Activated gamma-delta T cell treated with anti-CD3 and anti-CD28 coated beads, Interleukin-2, amount 50 U/mL, for 16 hours (primary cell): ENCODE results near the gene PKN1.
"Not testable (repeated sequence)": the region's sequence is repeated elsewhere in the genome, so short reads cannot be mapped to it uniquely, and the experiment has no call there.

Experiments used
- DNase-seq: peaks from one replicate; pipeline ENCODE4 v3.0.0-alpha.2; 2020; ENCODE audit warnings: low read depth

PKN1 gene

DNA sequence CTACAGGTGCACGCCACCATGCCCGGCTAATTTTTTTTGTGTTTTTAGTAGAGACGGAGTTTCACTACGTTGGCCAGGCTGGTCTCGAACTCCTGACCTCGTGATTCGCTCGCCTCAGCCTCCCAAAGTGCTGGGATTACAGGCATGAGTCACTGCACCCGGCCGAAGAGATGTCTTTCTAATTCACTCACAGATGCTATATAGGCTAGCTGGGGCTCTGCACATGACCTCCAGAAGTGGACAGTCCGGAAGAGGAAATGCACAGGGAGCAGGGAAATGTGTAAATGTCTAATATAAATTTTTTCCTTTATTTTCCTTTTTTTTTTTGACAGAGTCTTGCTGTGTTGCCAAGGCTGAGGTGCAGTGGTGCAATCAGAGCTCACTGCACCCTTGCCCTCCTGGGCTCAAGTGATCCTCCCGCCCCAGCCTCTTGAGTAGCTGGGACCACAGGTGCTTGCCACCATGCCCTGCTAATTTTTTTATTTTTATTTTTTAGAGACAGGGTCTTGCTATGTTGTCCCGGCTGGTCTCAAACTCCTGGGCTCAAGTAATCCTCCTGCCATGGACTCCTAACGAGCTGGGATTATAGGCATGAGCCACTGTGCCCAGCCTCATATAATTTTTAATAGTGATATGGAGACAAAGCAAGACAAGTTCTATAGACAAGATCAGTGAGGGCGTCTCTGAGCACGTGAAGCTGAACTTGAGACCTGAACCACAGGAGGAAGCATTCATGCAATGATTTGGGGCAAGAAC lies 54.4 kb downstream of the PKN1 start:
- DNase-seq: no peak

DNA sequence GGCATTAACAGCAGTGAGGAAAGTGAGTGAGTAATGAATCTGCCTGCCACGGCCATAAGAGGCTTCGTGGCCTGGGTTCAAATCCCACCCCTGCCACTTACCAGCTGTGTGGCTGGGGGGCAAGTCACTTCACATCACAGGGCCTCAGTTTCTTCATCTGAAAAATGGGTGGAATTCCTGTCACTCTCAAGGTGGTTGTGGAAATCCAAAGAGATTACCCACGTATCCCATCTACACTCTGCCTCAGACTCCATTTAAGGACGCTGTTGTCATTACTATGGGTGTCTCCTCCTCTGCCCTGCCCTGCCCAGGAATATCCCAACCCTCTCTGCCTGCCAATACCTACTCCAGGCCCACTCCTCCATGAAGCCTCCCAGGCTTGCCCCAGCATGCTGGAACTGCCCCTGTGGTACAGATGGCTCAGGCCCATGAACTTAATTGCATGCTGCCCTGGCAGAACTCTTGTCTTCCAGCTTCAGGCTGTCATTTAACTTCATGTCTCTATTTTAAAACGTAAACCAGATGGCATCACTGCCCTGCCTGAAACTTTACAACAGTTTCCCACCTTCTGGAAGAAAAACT lies 59.7 kb downstream of the PKN1 start:
- DNase-seq: no peak

DNA sequence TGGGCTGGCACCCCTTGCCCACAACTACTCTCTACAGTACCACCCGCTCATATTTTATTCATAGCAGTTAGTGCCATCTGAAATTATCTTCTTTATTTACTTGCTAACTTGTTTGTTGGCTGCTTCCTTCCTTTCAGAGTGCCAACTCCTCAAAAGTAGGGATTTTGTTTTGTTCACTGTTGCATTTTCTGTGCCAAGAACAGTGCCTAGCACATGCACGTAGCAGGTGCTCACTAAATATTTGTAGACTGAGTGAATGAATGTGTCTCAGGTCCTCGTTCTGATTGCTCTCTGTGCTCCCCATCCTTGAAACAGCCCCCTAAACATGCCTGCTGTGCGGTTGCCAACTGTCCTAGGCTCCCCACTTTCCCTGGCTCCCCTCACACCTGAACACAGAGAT lies 61.3 kb downstream of the PKN1 start:
- no peak for DNase-seq

DNA sequence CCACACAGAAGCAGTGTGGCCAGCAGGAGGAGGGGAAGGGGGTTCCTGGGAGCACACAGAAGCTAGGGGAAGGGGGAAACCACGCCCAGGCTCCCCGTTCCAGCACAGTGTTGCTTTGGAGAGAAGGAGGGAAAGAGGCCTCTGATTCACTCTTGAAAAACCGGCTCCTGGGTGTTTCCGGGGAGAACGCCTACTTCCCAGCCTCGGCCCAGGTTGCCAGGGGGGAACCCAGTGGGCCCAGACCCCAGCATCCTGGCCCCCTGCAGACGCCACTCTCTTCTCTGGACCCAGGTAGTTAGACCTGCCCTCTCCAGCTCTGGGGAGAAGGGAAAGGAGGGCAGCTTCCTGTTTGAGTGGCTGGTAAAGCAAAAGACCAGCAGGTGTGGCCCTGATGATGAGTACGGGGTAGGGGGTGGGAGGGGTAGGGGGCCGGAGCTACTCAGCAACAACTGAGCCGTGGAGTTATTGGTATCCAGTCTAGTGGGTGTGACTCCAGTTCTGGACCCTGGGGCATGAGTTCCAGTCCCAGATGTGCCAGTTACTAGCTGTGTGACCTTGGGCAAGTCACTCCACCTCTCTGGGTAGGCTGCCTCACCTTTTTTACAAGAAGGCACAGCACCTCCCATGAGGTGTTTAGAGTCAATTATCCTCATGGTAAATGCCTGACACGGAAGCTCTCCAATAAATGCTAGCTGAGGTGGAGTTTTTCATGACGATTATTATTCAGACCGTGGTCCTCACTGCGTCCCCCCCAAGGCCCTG lies 62.0 kb downstream of the PKN1 start:
- no peak for DNase-seq

DNA sequence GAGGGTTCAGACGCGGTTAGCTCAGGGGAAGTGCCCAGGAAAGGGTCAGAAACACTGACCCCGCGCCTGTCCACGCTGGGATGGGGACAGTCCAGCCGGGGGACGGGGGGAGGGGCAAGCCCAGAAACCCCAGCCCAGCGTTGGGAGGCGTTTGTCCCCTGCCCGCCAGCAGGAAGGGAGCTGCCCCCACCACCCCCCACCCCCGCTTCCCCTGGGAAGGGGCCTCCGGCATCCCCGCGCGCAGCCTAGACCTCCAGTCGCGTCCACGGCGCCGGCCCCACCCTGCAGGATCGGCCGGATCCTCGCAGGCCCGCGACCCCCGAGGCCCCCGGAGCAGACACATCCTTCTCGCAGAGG lies 62.5 kb downstream of the PKN1 start:
- DNase-seq: no peak

DNA sequence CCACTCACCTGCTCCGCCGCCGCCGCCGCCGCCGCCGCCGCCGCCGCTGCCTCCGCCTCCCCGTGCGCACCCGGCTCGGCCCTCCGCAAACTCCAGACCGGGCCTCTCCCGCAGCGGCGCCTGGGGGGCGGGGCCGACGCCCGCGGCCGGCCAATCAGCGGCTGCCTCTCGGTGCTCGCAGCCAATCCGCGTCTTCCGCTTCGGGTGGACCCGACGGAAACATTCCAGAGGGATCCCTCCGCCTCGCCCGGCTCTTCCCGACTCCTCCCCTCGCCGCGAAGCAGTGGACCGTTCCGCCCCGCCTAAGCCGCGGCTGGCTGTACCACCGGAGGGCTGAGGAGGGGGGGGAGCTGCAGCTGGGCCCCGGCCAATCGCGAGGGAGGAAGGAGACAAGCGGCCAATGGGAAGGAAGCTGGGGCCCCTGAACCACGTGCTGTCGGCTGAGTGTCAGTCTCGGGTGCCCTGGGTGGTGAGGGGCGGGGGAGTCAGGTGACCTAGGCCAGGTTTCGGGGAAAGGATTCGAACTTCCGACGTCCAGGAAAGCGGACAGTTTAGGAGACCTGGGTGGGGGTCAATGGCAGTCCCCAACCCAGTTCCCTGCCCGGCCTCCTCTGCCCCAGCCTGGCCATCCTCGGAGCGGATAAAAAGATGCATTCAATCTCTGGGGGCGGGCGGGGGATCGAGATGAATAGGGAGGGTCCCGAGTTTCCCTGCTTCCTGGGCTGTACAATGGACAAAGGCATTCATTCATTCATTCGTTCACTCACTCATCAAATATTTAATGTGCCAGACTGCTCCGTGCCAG lies 63.1 kb downstream of the PKN1 start, which contains the start of gene GIPC1:
TSS of gene GIPC1 (minus strand) at position 99 of the 805 bp plus-strand sequence. CDS start 13,151 bp downstream, outside the sequence.
- DNase-seq: peak; percentile 59

DNA sequence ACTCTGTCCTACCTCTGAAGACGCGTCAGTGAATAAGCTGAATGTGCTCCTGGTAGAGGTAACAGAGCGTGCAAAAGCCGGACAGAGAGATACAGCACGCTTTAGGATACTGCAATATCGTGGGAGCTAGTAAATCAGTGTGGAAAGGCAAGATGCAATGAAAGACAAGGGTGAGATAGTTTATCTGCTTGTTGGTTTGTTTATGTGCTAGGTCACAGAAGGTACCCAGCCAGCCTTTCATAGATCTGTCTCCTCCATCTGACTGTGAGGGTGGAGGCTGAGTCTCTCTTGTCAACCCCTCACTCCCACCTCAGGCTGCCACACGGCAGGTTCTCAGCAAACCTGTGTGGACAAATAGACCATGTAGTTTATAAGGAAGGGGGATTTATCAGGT lies 63.7 kb downstream of the PKN1 start:
- no peak for DNase-seq

DNA sequence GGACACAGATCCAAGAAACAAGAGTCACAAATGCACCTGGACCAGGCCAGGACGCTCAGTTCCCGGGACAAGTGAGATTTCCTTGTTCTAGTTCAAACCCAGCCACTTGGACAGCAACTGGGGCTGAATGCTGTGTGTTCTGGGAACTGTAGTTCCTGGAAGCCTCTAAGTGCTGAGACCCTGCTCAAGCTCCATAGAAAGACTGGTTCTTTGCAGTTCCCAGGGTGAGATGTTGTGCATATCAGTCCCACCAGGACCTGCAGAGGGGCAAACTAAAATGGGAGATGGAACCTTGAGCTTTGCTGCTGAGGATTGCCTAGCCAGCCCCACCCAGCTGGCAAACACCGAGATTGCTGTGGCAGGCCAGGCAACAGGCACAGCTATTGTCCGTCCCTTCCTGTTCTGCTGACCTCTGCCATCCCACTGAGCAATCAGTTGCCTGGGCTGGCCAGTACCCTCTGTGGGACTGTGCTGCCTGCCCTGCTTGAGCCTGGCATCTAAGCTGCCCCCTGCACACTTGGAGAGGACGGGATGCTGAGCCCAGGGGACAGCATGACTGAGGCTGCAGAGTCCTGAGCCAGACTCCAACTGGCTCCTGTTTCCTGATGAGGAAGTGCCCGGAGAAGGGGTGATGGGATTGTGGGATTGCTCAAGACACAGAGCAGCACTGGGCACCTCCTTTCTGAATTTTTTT lies 64.3 kb downstream of the PKN1 start:
- no peak for DNase-seq

DNA sequence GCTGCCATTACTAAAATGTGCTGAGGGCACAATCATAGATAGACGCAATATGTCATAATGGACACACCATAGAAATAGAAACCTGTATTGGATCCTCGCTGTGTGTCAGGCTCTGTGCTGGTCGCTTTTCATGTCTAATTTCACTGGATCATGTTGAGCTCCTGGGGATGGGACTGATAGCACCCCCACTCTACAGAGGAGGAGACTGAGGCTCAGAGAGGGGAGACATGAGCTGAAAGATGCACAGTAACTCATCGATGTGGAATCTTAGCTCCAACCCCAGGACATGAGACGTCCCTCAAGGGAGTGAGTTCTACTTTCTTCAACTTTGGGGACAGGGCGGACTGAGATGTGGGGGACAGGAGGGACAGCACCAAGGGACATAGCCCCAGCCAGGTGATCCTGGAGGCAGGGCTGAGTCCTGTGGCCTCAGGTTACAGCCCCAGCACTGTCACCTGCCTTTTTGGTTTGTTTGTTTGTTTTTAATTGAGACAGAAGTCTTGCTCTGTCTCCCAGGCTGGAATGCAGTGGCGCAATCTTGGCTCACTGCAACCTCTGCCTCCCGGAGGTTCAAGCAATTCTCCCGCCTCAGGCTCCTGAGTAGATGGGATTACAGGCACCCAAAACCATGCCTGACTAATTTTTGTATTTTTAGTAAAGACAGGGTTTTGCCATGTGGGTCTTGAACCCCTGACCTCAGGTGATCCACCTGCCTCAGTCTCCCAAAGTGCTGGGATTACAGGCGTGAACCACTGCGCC lies 69.4 kb downstream of the PKN1 start:
- no peak for DNase-seq

DNA sequence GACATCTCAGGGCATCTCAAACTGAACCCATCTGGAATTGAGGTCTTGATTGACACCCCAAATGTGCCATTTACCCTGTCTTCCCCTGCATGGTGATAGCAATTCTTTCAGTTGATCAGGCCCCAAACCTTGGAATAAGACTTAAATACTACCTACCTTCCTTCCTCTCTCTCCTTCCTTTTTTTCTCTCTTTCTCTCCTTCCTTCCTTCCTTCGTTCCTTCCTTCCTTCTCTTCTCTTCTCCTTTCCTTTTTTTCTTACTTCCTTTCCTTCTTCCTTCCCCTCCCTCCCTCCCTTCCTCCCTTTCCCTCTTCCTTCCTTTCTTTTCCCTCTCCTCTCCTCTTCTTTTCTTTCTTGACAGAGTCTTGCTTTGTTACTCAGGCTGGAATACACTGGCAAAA lies 70.2 kb downstream of the PKN1 start:
- DNase-seq: no peak

DNA sequence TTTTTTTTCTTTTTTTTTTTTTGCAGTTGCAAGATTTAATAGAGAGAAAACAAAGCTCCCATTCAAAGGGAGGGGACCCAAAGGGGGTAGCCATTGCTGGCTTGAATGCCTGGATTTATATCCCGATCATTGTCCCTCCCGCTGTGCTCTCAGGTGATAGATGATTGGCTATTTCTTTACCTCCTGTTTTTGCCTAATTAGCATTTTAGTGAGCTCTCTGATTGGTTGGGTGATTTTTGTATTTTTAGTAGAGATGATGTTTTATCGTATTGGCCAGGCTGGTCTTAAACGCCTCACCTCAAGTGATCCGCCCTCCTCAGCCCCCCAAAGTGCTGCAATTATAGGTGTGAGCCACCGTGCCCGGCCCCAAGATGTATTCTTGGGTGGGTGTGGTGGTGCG lies 71.5 kb downstream of the PKN1 start:
- DNase-seq: not testable (repeated sequence)

DNA sequence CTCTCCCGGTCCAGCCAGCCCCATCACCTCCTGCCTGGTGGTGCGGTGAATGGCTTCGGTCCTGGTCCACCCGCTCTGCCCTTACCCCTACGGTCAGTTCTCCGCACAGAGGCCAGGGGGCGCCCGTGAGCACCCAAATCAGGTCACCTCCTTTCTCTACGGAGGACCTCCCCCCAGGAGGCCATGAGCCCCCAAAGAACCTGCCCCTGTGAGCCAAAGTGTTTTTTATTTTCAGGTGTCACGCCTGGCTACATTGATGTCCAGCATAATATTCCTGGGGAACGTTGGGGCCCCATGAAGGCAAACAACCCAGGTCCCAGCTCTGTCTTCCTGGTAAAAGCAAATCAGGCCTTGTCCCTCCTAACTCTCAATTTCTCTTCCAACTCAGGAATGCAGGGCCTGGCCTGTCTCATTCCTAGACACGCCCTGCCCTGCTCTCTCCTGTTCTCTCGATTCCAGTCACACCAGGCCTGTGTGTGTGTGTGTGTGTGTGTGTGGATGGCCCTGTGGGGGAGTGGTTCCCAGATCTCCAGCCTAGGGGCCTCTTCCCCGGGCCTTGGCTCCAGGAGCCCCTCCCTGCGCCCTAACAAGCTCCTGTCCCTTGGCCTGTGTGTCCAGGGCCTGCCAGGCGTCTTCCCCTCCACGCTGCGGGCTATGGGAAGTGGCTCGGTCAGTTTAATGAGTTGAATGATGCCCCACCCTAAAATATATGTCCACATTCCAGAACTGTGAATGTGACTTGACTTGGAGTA lies 72.6 kb downstream of the PKN1 start:
- DNase-seq: peak; percentile 59

DNA sequence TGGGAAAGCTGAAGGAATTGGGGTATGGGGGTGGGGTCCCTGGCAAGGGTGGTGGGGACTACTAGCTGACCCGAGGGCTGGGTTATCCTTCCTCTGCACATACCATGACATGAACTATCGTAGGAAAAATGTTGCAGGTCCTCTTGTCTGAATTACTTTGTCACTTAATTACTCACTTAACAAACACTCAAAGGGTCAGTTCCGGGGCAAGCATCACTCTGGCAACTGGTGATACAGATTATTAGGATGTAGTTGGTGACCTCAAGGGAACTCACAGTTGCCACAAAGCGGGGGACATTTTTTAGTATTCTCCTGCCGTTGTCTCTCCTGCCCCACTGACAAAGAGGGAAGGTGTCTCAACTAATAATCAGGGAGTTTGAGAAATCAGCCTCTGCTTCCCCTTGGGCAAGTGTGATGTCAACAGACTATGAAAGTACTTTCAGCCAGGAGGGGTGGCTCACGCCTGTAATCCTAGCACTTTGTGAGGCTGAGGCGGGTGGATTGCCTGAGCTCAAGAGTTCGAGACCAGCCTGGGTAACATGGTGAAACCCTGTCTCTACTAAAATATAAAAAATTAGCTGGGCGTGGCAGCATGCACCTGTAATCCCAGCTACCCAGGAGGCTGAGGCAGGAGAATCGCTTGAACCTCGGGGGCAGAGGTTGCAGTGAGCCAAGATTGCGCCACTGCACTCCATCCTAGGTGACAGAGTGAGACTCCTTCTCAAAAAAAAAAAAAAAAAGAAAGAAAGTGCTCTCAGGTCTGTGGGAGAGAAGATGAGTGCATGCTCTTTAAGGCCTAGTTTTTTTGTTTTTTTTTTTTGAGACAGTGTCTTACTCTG lies 74.8 kb downstream of the PKN1 start:
- no peak for DNase-seq

DNA sequence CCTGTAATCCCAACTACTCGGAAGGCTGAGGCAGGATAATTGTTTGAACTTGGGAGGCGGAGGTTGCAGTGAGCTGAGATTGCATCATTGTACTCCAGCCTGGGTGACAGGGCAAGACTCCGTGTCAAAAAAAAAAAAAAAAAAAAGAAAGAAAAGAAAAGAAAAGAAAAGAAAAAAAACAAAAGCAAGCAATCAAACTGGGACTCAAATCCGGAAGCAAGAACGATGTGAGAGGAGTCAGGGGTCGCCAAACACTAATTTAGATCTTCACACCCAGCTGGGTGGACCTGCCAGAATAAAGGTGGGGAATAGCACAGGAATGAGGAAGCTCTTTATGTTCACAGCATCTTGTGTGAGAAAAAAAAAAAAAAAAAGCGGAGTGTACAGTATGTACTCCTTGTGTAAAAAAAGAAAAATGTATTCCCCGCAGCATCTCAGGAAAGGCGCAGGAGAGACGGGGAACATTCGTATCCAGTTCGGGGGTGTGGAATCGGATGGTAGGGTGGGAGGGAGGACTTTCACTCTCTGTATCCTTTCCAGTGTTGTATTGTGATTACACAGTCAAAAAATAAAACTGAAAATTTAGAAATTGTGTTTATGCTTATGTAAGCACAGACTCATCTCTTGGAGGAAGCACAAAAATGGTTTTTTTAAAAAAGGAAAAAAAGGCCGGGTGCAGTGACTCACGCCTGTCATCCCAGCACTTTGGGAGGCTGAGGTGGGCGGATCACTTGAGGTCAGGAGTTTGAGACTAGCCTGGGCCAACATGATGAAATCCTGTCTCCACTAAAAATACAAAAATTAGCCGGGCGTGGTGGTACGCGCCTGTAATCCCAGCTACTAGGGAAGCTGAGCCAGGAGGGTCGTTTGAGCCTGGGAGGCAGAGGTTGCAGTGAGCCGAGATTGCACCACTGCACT lies 77.5 kb downstream of the PKN1 start:
- DNase-seq: no peak

DNA sequence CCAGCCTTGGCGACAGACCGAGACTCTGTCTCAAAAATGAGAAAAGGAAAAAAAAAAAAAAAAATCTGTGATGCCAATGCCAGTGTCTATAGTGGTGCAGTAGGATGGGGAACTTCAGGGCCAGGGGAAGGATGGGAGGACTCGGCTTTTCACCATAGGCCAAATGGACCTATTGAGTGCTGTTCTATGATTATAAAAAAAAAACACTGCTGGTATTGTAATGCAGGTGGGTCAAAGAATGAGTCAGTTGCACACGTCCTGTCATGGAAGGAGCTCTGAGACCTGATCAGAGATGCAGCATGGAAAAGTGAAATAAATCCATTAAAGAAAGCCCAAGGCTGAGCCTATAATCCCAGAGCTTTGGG lies 78.1 kb downstream of the PKN1 start:
- DNase-seq: no peak

DNA sequence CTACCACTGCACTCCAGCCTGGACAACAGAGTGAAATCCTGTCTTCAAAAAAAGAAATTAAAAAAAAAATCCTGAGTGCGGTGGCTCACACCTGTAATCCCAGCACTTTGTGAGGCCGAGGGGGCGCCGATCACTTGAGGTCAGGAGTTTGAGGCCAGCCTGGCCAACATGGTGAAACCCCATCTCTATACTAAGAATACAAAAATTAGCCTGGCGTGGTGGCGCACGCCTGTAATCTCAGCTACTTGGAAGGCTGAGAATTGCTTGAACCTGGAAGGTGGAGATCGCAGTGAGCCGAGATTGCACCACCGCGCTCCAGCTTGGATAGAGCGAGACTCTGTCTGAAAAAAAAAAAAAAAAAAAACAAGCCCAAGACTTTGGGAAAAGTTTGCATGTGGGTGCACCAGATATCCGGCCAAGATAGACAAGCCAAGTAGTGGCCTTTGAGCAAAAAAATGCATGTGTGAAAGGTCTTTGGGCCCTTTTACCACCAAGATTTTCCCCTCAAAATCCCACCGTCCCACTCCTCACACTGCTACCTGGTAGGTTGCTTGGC lies 79.4 kb downstream of the PKN1 start:
- no peak for DNase-seq

DNA sequence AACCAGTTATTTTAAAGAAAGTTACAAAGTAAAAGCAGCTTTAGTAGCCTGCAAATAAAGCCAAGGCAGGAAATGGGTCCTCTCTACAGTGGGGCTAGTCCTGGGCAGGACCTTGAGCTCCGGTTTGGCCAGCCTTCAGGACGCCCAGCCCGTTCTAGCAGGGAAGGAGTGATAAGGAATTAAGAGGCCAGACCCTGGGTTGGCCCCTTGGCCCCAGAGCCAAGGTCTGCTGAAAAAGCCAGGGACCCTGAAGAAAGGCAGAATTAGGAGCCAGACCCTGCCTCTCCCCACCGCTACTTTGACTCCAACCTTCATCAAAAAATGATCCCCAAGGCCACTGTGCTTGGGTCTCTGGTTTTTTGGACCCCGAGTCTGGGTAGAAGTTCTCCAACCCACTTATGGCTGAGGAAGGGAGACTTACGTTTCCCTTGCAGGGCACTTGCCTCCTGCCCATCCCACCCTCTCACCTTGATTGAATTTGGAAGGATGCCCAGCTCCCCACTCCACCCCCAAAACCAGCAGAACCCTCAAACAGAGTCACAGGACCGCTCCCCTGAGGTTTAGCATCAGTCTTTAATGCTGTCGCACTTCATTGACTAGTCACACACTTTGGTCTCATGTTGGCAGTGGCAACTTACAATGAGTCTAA lies 81.2 kb downstream of the PKN1 start:
- no peak for DNase-seq
